Inferior parietal cortex (tissue), 1 donor: ENCODE data around the gene ZNF438.
"Not testable (repeated sequence)": the region's sequence is repeated elsewhere in the genome, so short reads cannot be mapped to it uniquely, and the experiment has no call there.

ENCODE experiments used
- DNase-seq: peaks from one replicate; pipeline ENCODE4 v3.0.0-alpha.2; 2016; ENCODE audit errors: extremely low spot score

The ZNF438 gene

GRCh38 chr10:31031558-31032257 is at the start of gene ZNF438:
Gene ZNF438 (minus strand): TSS chr10:31031865. CDS start chr10:30877034, 154,831 bp downstream.
- DNase-seq, result peak; percentile 92

- DNase-seq, result no peak
Measured at GRCh38 chr10:31076610-31076988, 44.9 kb upstream of the ZNF438 start.

GRCh38 chr10:31075881-31076609 is 44.4 kb upstream of the ZNF438 start:
- DNase-seq, result no peak

- DNase-seq, result no peak
Measured at GRCh38 chr10:31075434-31075833, 43.8 kb upstream of the ZNF438 start.

GRCh38 chr10:31074722-31075086 is 43.0 kb upstream of the ZNF438 start:
- no peak for DNase-seq

- DNase-seq, result no peak
Measured at GRCh38 chr10:31073996-31074721, 42.5 kb upstream of the ZNF438 start.

- DNase-seq, result no peak
Measured at GRCh38 chr10:31073211-31073610, 41.5 kb upstream of the ZNF438 start.

- DNase-seq, result no peak
Measured at GRCh38 chr10:31072451-31072850, 40.8 kb upstream of the ZNF438 start.

- DNase-seq, result no peak
Measured at GRCh38 chr10:31071232-31072005, 39.8 kb upstream of the ZNF438 start.

GRCh38 chr10:31070691-31071090 is 39.0 kb upstream of the ZNF438 start:
- no peak for DNase-seq

GRCh38 chr10:31070025-31070424 is 38.4 kb upstream of the ZNF438 start:
- no peak for DNase-seq

- no peak for DNase-seq
Measured at GRCh38 chr10:31069411-31069810, 37.7 kb upstream of the ZNF438 start.

- DNase-seq, result peak; percentile 45
Measured at GRCh38 chr10:31064348-31064747, 32.7 kb upstream of the ZNF438 start.

GRCh38 chr10:31063841-31064240 is 32.2 kb upstream of the ZNF438 start:
- DNase-seq, result no peak

- DNase-seq, result no peak
Measured at GRCh38 chr10:31062856-31063255, 31.2 kb upstream of the ZNF438 start.

GRCh38 chr10:31061941-31062340 is 30.3 kb upstream of the ZNF438 start:
- no peak for DNase-seq

- DNase-seq, result no peak
Measured at GRCh38 chr10:31058795-31059703, 27.4 kb upstream of the ZNF438 start.

- DNase-seq, result not testable (repeated sequence)
Measured at GRCh38 chr10:31056678-31057077, 25.0 kb upstream of the ZNF438 start.

- DNase-seq, result no peak
Measured at GRCh38 chr10:31055573-31056251, 24.0 kb upstream of the ZNF438 start.

- no peak for DNase-seq
Measured at GRCh38 chr10:31051703-31052102, 20.0 kb upstream of the ZNF438 start.
